ENCODE results near the gene CCDC74B.
"Not testable (repeated sequence)": the region's sequence is repeated elsewhere in the genome, so short reads cannot be mapped to it uniquely, and the experiment has no call there.

CCDC74B gene

GRCh38 chr2:130102597-130103363 lies 42.1 kb downstream of the CCDC74B start:
- DNase-seq (ENCODE audit: low spot score) = not testable (repeated sequence)
